Measurements from ENCODE around the gene CHCHD10.

CHCHD10 gene

GRCh38 chr22:23803001-23803819 is 35.4 kb upstream of the CHCHD10 start:
- H3K27ac ChIP-seq, result no peak overlapping the region

GRCh38 chr22:23801886-23802377 is 34.2 kb upstream of the CHCHD10 start:
- Histone ChIP-seq H3K36me3 (ENCODE audit: insufficient read depth, low read length) (peaks cover 82% of the 10 kb centered on the region), H3K27ac (no peak overlapping the region), H3K9me3 (ENCODE audit: low read depth, low read length) (no peaks in the 10 kb centered on the region), H3K9ac (ENCODE audit: insufficient read length) (no peak overlapping the region), H3K4me3 (no peak overlapping the region)
- no peak for DNase-seq (ENCODE audit: low read depth, low spot score)
- TF ChIP-seq EZH2 (IDR thresholded peaks at IDR 0.05) (no peak), FOXP2 (optimal IDR thresholded peaks at IDR 0.05; ENCODE audit: control extremely low read depth, extremely low read length, insufficient read depth) (no peak), POLR2AphosphoS5 (IDR thresholded peaks at IDR 0.05; ENCODE audit: borderline replicate concordance, low read depth, low read length) (no peak)

More at GRCh38 chr22:23803001-23803819, 35.4 kb upstream of the CHCHD10 start:
- TF ChIP-seq FOXP2 (optimal IDR thresholded peaks at IDR 0.05; ENCODE audit: control extremely low read depth, extremely low read length, insufficient read depth) (no peak), EZH2 (IDR thresholded peaks at IDR 0.05) (no peak), POLR2AphosphoS5 (IDR thresholded peaks at IDR 0.05; ENCODE audit: borderline replicate concordance, low read depth, low read length) (no peak)
- DNase-seq (ENCODE audit: low read depth, low spot score), result no peak
- Histone ChIP-seq H3K9me3 (ENCODE audit: low read depth, low read length) (no peaks in the 10 kb centered on the region), H3K9ac (ENCODE audit: insufficient read length) (no peak overlapping the region), H3K36me3 (ENCODE audit: insufficient read depth, low read length) (peaks cover 79% of the 10 kb centered on the region), H3K4me3 (no peak overlapping the region)

- Histone ChIP-seq H3K36me3 (ENCODE audit: insufficient read depth, low read length) (peaks cover 81% of the 10 kb centered on the region), H3K9ac (ENCODE audit: insufficient read length) (no peak overlapping the region)
Measured at GRCh38 chr22:23801238-23801821, 33.6 kb upstream of the CHCHD10 start.

GRCh38 chr22:23800297-23801237 is 32.8 kb upstream of the CHCHD10 start:
- Histone ChIP-seq H3K27ac (no peak overlapping the region), H3K4me3 (no peak overlapping the region), H3K36me3 (ENCODE audit: insufficient read depth, low read length) (peaks cover 81% of the 10 kb centered on the region), H3K9me3 (ENCODE audit: low read depth, low read length) (no peaks in the 10 kb centered on the region), H3K9ac (ENCODE audit: insufficient read length) (no peak overlapping the region)
- DNase-seq (ENCODE audit: low read depth, low spot score), result no peak
- TF ChIP-seq EZH2 (IDR thresholded peaks at IDR 0.05) (no peak), POLR2AphosphoS5 (IDR thresholded peaks at IDR 0.05; ENCODE audit: borderline replicate concordance, low read depth, low read length) (no peak), FOXP2 (optimal IDR thresholded peaks at IDR 0.05; ENCODE audit: control extremely low read depth, extremely low read length, insufficient read depth) (no peak)

More at GRCh38 chr22:23801238-23801821, 33.6 kb upstream of the CHCHD10 start:
- H3K9me3 ChIP-seq (ENCODE audit: low read depth, low read length), result no peaks in the 10 kb centered on the region
- H3K27ac ChIP-seq, result no peak overlapping the region
- no peak for DNase-seq (ENCODE audit: low read depth, low spot score)
- no peak for TF ChIP-seq EZH2 (IDR thresholded peaks at IDR 0.05)
- no peak for TF ChIP-seq POLR2AphosphoS5 (IDR thresholded peaks at IDR 0.05; ENCODE audit: borderline replicate concordance, low read depth, low read length)
- TF ChIP-seq FOXP2 (optimal IDR thresholded peaks at IDR 0.05; ENCODE audit: control extremely low read depth, extremely low read length, insufficient read depth), result no peak
- no peak overlapping the region for H3K4me3 ChIP-seq

- Histone ChIP-seq H3K36me3 (ENCODE audit: insufficient read depth, low read length) (peaks cover 81% of the 10 kb centered on the region), H3K9ac (ENCODE audit: insufficient read length) (no peak overlapping the region), H3K27ac (no peak overlapping the region), H3K4me3 (no peak overlapping the region), H3K9me3 (ENCODE audit: low read depth, low read length) (no peaks in the 10 kb centered on the region)
- DNase-seq (ENCODE audit: low read depth, low spot score), result no peak
- TF ChIP-seq FOXP2 (optimal IDR thresholded peaks at IDR 0.05; ENCODE audit: control extremely low read depth, extremely low read length, insufficient read depth) (no peak), POLR2AphosphoS5 (IDR thresholded peaks at IDR 0.05; ENCODE audit: borderline replicate concordance, low read depth, low read length) (no peak), EZH2 (IDR thresholded peaks at IDR 0.05) (no peak)
Measured at GRCh38 chr22:23796461-23796860, 28.7 kb upstream of the CHCHD10 start.

- Histone ChIP-seq H3K4me3 (no peak overlapping the region), H3K9ac (ENCODE audit: insufficient read length) (no peak overlapping the region), H3K9me3 (ENCODE audit: low read depth, low read length) (no peaks in the 10 kb centered on the region), H3K27ac (no peak overlapping the region), H3K36me3 (ENCODE audit: insufficient read depth, low read length) (peaks cover 76% of the 10 kb centered on the region)
- DNase-seq (ENCODE audit: low read depth, low spot score), result no peak
- TF ChIP-seq EZH2 (IDR thresholded peaks at IDR 0.05), result no peak
- TF ChIP-seq POLR2AphosphoS5 (IDR thresholded peaks at IDR 0.05; ENCODE audit: borderline replicate concordance, low read depth, low read length), result no peak
- no peak for TF ChIP-seq FOXP2 (optimal IDR thresholded peaks at IDR 0.05; ENCODE audit: control extremely low read depth, extremely low read length, insufficient read depth)
Measured at GRCh38 chr22:23793326-23793725, 25.6 kb upstream of the CHCHD10 start.

GRCh38 chr22:23791738-23792645 is 24.2 kb upstream of the CHCHD10 start:
- peaks cover 71% of the 10 kb centered on the region for H3K36me3 ChIP-seq (ENCODE audit: insufficient read depth, low read length)
- H3K9ac ChIP-seq (ENCODE audit: insufficient read length), result peak overlapping the region; percentile 33
- no peaks in the 10 kb centered on the region for H3K9me3 ChIP-seq (ENCODE audit: low read depth, low read length)
- peak overlapping the region; percentile 53 for H3K4me3 ChIP-seq
- H3K27ac ChIP-seq, result peak overlapping the region; percentile 49; the same call in 1 of the 2 replicates
- TF ChIP-seq EZH2 (IDR thresholded peaks at IDR 0.05), result no peak
- no peak for TF ChIP-seq POLR2AphosphoS5 (IDR thresholded peaks at IDR 0.05; ENCODE audit: borderline replicate concordance, low read depth, low read length)
- no peak for TF ChIP-seq FOXP2 (optimal IDR thresholded peaks at IDR 0.05; ENCODE audit: control extremely low read depth, extremely low read length, insufficient read depth)
- no peak for DNase-seq (ENCODE audit: low read depth, low spot score)
